ENCODE data around the gene RASGEF1C.

The RASGEF1C gene

GRCh38 chr5:180209137-180209581 is at the start of gene RASGEF1C:
Gene RASGEF1C (minus strand): TSS chr5:180209211. CDS start chr5:180138052, 71,159 bp downstream.
- peak; percentile 41 for DNase-seq (ENCODE audit: low read depth, low spot score)
- WGBS (ENCODE audit: insufficient coverage, insufficient read length), result no CpG with 5 or more reads among the region's 55 CpGs

GRCh38 chr5:180253036-180253824 is 44.2 kb upstream of the RASGEF1C start:
- Histone ChIP-seq H3K4me1 (ENCODE audit: control insufficient read depth, insufficient read depth, low read length) (no peaks in the 10 kb centered on the region), H3K27ac (ENCODE audit: low read length) (no peak overlapping the region), H3K36me3 (ENCODE audit: control insufficient read depth, insufficient read depth, low read length) (peaks cover 19% of the 10 kb centered on the region), H3K27me3 (ENCODE audit: control insufficient read depth, insufficient read depth, low read length) (no peaks in the 10 kb centered on the region), H3K4me3 (ENCODE audit: low read length) (no peak overlapping the region), H3K9me3 (ENCODE audit: control insufficient read depth, insufficient read depth, low read length) (peaks cover 25% of the 10 kb centered on the region)
- DNase-seq (ENCODE audit: low read depth, low spot score), result no peak
- no CpG with 5 or more reads among the region's 24 CpGs for WGBS (ENCODE audit: insufficient coverage, insufficient read length)

More at GRCh38 chr5:180209137-180209581, at the start of gene RASGEF1C:
- Histone ChIP-seq H3K4me3 (ENCODE audit: low read length) (peak within 1 kb of the TSS; percentile 42; the same call in 1 of the 2 replicates), H3K27me3 (ENCODE audit: control insufficient read depth, insufficient read depth, low read length) (peaks cover 8% of the 10 kb centered on the region; the same call in 1 of the 2 replicates), H3K9me3 (ENCODE audit: control insufficient read depth, insufficient read depth, low read length) (no peaks in the 10 kb centered on the region), H3K27ac (ENCODE audit: low read length) (no peak within 1 kb of the TSS), H3K36me3 (ENCODE audit: control insufficient read depth, insufficient read depth, low read length) (no peaks in the 10 kb centered on the region), H3K4me1 (ENCODE audit: control insufficient read depth, insufficient read depth, low read length) (no peaks in the 10 kb centered on the region)

- peaks cover 20% of the 10 kb centered on the region for H3K9me3 ChIP-seq (ENCODE audit: control insufficient read depth, insufficient read depth, low read length)
- no peaks in the 10 kb centered on the region for H3K4me1 ChIP-seq (ENCODE audit: control insufficient read depth, insufficient read depth, low read length)
- WGBS (ENCODE audit: insufficient coverage, insufficient read length), result no CpG with 5 or more reads among the region's 7 CpGs
- H3K4me3 ChIP-seq (ENCODE audit: low read length), result no peak overlapping the region
- no peak overlapping the region for H3K27ac ChIP-seq (ENCODE audit: low read length)
- DNase-seq (ENCODE audit: low read depth, low spot score), result no peak
- peaks cover 17% of the 10 kb centered on the region for H3K36me3 ChIP-seq (ENCODE audit: control insufficient read depth, insufficient read depth, low read length)
- no peaks in the 10 kb centered on the region for H3K27me3 ChIP-seq (ENCODE audit: control insufficient read depth, insufficient read depth, low read length)
Measured at GRCh38 chr5:180251887-180252286, 42.9 kb upstream of the RASGEF1C start.

GRCh38 chr5:180251141-180251540 is 42.1 kb upstream of the RASGEF1C start:
- Histone ChIP-seq H3K4me3 (ENCODE audit: low read length) (no peak overlapping the region), H3K9me3 (ENCODE audit: control insufficient read depth, insufficient read depth, low read length) (peaks cover 17% of the 10 kb centered on the region), H3K27ac (ENCODE audit: low read length) (no peak overlapping the region), H3K27me3 (ENCODE audit: control insufficient read depth, insufficient read depth, low read length) (no peaks in the 10 kb centered on the region), H3K4me1 (ENCODE audit: control insufficient read depth, insufficient read depth, low read length) (no peaks in the 10 kb centered on the region), H3K36me3 (ENCODE audit: control insufficient read depth, insufficient read depth, low read length) (peaks cover 13% of the 10 kb centered on the region)
- WGBS (ENCODE audit: insufficient coverage, insufficient read length), result no CpG with 5 or more reads among the region's 9 CpGs
- DNase-seq (ENCODE audit: low read depth, low spot score), result no peak

- H3K4me1 ChIP-seq (ENCODE audit: control insufficient read depth, insufficient read depth, low read length), result no peaks in the 10 kb centered on the region
- WGBS (ENCODE audit: insufficient coverage, insufficient read length), result no CpG with 5 or more reads among the region's 4 CpGs
- no peaks in the 10 kb centered on the region for H3K27me3 ChIP-seq (ENCODE audit: control insufficient read depth, insufficient read depth, low read length)
- no peak overlapping the region for H3K4me3 ChIP-seq (ENCODE audit: low read length)
- DNase-seq (ENCODE audit: low read depth, low spot score), result no peak
- H3K36me3 ChIP-seq (ENCODE audit: control insufficient read depth, insufficient read depth, low read length), result peaks cover 13% of the 10 kb centered on the region
- no peak overlapping the region for H3K27ac ChIP-seq (ENCODE audit: low read length)
- peaks cover 17% of the 10 kb centered on the region for H3K9me3 ChIP-seq (ENCODE audit: control insufficient read depth, insufficient read depth, low read length)
Measured at GRCh38 chr5:180250329-180250728, 41.3 kb upstream of the RASGEF1C start.

GRCh38 chr5:180241600-180241999 is 32.6 kb upstream of the RASGEF1C start:
- peaks cover 7% of the 10 kb centered on the region for H3K36me3 ChIP-seq (ENCODE audit: control insufficient read depth, insufficient read depth, low read length)
- H3K4me1 ChIP-seq (ENCODE audit: control insufficient read depth, insufficient read depth, low read length), result no peaks in the 10 kb centered on the region
- no CpG with 5 or more reads among the region's 5 CpGs for WGBS (ENCODE audit: insufficient coverage, insufficient read length)

GRCh38 chr5:180238631-180239030 is 29.6 kb upstream of the RASGEF1C start:
- Histone ChIP-seq H3K4me1 (ENCODE audit: control insufficient read depth, insufficient read depth, low read length) (no peaks in the 10 kb centered on the region; the same call in 1 of the 2 replicates), H3K27ac (ENCODE audit: low read length) (no peak overlapping the region), H3K27me3 (ENCODE audit: control insufficient read depth, insufficient read depth, low read length) (no peaks in the 10 kb centered on the region), H3K36me3 (ENCODE audit: control insufficient read depth, insufficient read depth, low read length) (peaks cover 9% of the 10 kb centered on the region), H3K4me3 (ENCODE audit: low read length) (no peak overlapping the region), H3K9me3 (ENCODE audit: control insufficient read depth, insufficient read depth, low read length) (no peaks in the 10 kb centered on the region)
- DNase-seq (ENCODE audit: low read depth, low spot score), result no peak
- no CpG with 5 or more reads among the region's 2 CpGs for WGBS (ENCODE audit: insufficient coverage, insufficient read length)

More at GRCh38 chr5:180241600-180241999, 32.6 kb upstream of the RASGEF1C start:
- no peak overlapping the region for H3K4me3 ChIP-seq (ENCODE audit: low read length)
- no peaks in the 10 kb centered on the region for H3K27me3 ChIP-seq (ENCODE audit: control insufficient read depth, insufficient read depth, low read length)
- no peak for DNase-seq (ENCODE audit: low read depth, low spot score)
- no peak overlapping the region for H3K27ac ChIP-seq (ENCODE audit: low read length)
- no peaks in the 10 kb centered on the region for H3K9me3 ChIP-seq (ENCODE audit: control insufficient read depth, insufficient read depth, low read length)

- Histone ChIP-seq H3K4me3 (ENCODE audit: low read length) (no peak overlapping the region), H3K27ac (ENCODE audit: low read length) (no peak overlapping the region), H3K4me1 (ENCODE audit: control insufficient read depth, insufficient read depth, low read length) (no peaks in the 10 kb centered on the region; the same call in 1 of the 2 replicates), H3K27me3 (ENCODE audit: control insufficient read depth, insufficient read depth, low read length) (no peaks in the 10 kb centered on the region), H3K9me3 (ENCODE audit: control insufficient read depth, insufficient read depth, low read length) (no peaks in the 10 kb centered on the region), H3K36me3 (ENCODE audit: control insufficient read depth, insufficient read depth, low read length) (peaks cover 7% of the 10 kb centered on the region; the same call in 1 of the 2 replicates)
- DNase-seq (ENCODE audit: low read depth, low spot score), result no peak
- WGBS (ENCODE audit: insufficient coverage, insufficient read length), result no CpG with 5 or more reads among the region's 1 CpG
Measured at GRCh38 chr5:180235846-180236245, 26.8 kb upstream of the RASGEF1C start.

GRCh38 chr5:180235077-180235476 is 26.1 kb upstream of the RASGEF1C start:
- no peaks in the 10 kb centered on the region for H3K9me3 ChIP-seq (ENCODE audit: control insufficient read depth, insufficient read depth, low read length)
- no peak overlapping the region for H3K27ac ChIP-seq (ENCODE audit: low read length)
- no peaks in the 10 kb centered on the region; the same call in 1 of the 2 replicates for H3K4me1 ChIP-seq (ENCODE audit: control insufficient read depth, insufficient read depth, low read length)
- H3K27me3 ChIP-seq (ENCODE audit: control insufficient read depth, insufficient read depth, low read length), result no peaks in the 10 kb centered on the region
- DNase-seq (ENCODE audit: low read depth, low spot score), result no peak
- H3K36me3 ChIP-seq (ENCODE audit: control insufficient read depth, insufficient read depth, low read length), result peaks cover 7% of the 10 kb centered on the region; the same call in 1 of the 2 replicates
- no CpG with 5 or more reads among the region's 5 CpGs for WGBS (ENCODE audit: insufficient coverage, insufficient read length)
- no peak overlapping the region for H3K4me3 ChIP-seq (ENCODE audit: low read length)

- no peak overlapping the region for H3K27ac ChIP-seq (ENCODE audit: low read length)
- H3K27me3 ChIP-seq (ENCODE audit: control insufficient read depth, insufficient read depth, low read length), result no peaks in the 10 kb centered on the region
- H3K9me3 ChIP-seq (ENCODE audit: control insufficient read depth, insufficient read depth, low read length), result no peaks in the 10 kb centered on the region
- H3K36me3 ChIP-seq (ENCODE audit: control insufficient read depth, insufficient read depth, low read length), result peaks cover 7% of the 10 kb centered on the region; the same call in 1 of the 2 replicates
- no peaks in the 10 kb centered on the region; the same call in 1 of the 2 replicates for H3K4me1 ChIP-seq (ENCODE audit: control insufficient read depth, insufficient read depth, low read length)
- no peak for DNase-seq (ENCODE audit: low read depth, low spot score)
- H3K4me3 ChIP-seq (ENCODE audit: low read length), result no peak overlapping the region
- WGBS (ENCODE audit: insufficient coverage, insufficient read length), result no CpG with 5 or more reads among the region's 15 CpGs
Measured at GRCh38 chr5:180234271-180234670, 25.3 kb upstream of the RASGEF1C start.

All from iPS DF 6.9 (cell line).